Measurements from ENCODE around the gene MRPL39. TPM values are rescaled to one million over a fixed set of nuclear protein-coding genes. Genes with fewer than 3 reads are reported as not detected.

MRPL39 gene
- total RNA-seq, 1 donor from 2014 or later = 32.5 TPM

DNA sequence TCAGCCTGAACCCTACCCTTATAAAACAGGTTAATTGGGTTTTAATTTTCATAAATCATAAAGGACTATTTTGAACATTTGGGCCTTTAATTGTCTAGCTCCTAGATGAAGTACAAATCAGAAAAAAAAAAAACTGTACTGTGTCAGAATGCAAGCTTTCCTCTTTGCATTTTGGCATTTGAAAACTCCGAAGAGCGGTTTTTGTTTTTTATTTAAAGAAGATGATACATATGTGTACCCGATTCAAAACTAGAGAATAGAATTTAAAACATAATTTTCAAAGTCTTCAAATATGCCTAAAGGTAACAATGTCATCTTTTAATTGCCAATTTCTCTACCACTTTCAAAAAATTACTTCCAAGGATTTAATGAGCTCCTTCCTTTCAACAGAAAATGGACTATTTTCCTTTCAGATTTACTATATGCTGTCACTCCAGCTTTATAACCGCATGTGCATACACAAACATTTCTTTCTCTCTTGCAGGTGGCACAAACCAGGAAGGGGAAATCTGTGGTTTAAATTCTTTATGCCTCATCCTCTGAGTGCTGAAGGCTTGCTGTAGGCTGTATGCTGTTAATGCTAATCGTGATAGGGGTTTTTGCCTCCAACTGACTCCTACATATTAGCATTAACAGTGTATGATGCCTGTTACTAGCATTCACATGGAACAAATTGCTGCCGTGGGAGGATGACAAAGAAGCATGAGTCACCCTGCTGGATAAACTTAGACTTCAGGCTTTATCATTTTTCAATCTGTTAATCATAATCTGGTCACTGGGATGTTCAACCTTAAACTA is 33.7 kb downstream of the MRPL39 start:
- H3K27ac ChIP-seq (ENCODE audit: low read depth, low read length) = peak overlapping the region; percentile 90
- no peak overlapping the region for H2AFZ ChIP-seq (ENCODE audit: low read depth, low read length)
- DNase-seq (ENCODE audit: low read depth) (peak; percentile 97), FAIRE-seq (peak; percentile 93)
- H3K27me3 ChIP-seq (ENCODE audit: insufficient read depth, low read length) = no peaks in the 10 kb centered on the region
- H3K4me1 ChIP-seq (ENCODE audit: insufficient read depth, low read length) = peaks cover 37% of the 10 kb centered on the region
- H3K4me3 ChIP-seq (ENCODE audit: insufficient read depth, low read depth, low read length) = peak overlapping the region; percentile 0
- H3K9me3 ChIP-seq (ENCODE audit: insufficient read depth, low read depth, low read length) = no peaks in the 10 kb centered on the region
- Mint-ChIP-seq H3K4me1 (ENCODE audit: low read depth, unreplicated experiment) (peaks cover 36% of the 10 kb centered on the region), H3K4me3 (ENCODE audit: unreplicated experiment) (no peak overlapping the region), H3K9me3 (ENCODE audit: unreplicated experiment) (no peaks in the 10 kb centered on the region), H3K27me3 (ENCODE audit: low read depth, unreplicated experiment) (no peaks in the 10 kb centered on the region), H3K27ac (ENCODE audit: unreplicated experiment) (peak overlapping the region; percentile 88), H3K36me3 (ENCODE audit: low read depth, unreplicated experiment) (peaks cover 2% of the 10 kb centered on the region)
- H4K20me1 ChIP-seq (ENCODE audit: insufficient read depth, low read length) = no peaks in the 10 kb centered on the region
- peaks cover 3% of the 10 kb centered on the region for H3K36me3 ChIP-seq (ENCODE audit: insufficient read depth, low read length)
- TF ChIP-seq, protein P1, sequence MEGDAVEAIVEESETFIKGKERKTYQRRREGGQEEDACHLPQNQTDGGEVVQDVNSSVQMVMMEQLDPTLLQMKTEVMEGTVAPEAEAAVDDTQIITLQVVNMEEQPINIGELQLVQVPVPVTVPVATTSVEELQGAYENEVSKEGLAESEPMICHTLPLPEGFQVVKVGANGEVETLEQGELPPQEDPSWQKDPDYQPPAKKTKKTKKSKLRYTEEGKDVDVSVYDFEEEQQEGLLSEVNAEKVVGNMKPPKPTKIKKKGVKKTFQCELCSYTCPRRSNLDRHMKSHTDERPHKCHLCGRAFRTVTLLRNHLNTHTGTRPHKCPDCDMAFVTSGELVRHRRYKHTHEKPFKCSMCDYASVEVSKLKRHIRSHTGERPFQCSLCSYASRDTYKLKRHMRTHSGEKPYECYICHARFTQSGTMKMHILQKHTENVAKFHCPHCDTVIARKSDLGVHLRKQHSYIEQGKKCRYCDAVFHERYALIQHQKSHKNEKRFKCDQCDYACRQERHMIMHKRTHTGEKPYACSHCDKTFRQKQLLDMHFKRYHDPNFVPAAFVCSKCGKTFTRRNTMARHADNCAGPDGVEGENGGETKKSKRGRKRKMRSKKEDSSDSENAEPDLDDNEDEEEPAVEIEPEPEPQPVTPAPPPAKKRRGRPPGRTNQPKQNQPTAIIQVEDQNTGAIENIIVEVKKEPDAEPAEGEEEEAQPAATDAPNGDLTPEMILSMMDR (IDR thresholded peaks at IDR 0.05; ENCODE audit: insufficient read depth, low read depth, low read length) = no peak
- no peak for TF ChIP-seq EZH2 (IDR thresholded peaks at IDR 0.05; ENCODE audit: insufficient read depth, low read length)
- peak overlapping the region; percentile 68 for H3K9ac ChIP-seq (ENCODE audit: low read length)
- H3K4me2 ChIP-seq (ENCODE audit: low read length) = peak overlapping the region; percentile 57
- peaks cover 23% of the 10 kb centered on the region for H3K79me2 ChIP-seq (ENCODE audit: insufficient read depth, low read length)

DNA sequence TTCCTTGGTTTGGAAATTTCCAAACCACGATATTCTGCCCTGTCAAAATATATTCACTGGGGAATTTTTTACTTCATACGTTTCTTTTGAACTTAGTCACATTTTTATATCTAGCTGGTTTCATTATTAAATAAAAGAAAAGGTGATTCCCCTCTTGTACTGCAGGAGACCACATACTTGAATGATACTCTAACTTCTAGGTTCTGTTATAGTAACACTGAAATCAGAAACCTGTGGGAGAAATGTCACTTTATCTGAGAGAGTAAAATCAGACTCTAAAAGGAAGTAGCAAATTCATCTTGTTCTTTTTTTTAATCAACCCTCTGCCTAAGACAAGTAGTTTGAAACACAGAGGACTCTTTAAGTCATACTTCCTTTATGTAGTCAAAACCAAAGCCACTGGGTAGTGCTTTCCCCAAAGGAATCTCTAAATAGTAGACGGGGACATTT is 34.4 kb downstream of the MRPL39 start:
- DNase-seq (ENCODE audit: low read depth) = peak; percentile 60
- Mint-ChIP-seq H3K27ac (ENCODE audit: unreplicated experiment) (peak overlapping the region; percentile 88), H3K27me3 (ENCODE audit: low read depth, unreplicated experiment) (no peaks in the 10 kb centered on the region), H3K4me1 (ENCODE audit: low read depth, unreplicated experiment) (peaks cover 42% of the 10 kb centered on the region), H3K36me3 (ENCODE audit: low read depth, unreplicated experiment) (peaks cover 2% of the 10 kb centered on the region), H3K4me3 (ENCODE audit: unreplicated experiment) (no peak overlapping the region), H3K9me3 (ENCODE audit: unreplicated experiment) (no peaks in the 10 kb centered on the region)
- H4K20me1 ChIP-seq (ENCODE audit: insufficient read depth, low read length) = no peaks in the 10 kb centered on the region
- H3K36me3 ChIP-seq (ENCODE audit: insufficient read depth, low read length) = peaks cover 3% of the 10 kb centered on the region
- H3K4me1 ChIP-seq (ENCODE audit: insufficient read depth, low read length) = peaks cover 43% of the 10 kb centered on the region
- no peaks in the 10 kb centered on the region for H3K9me3 ChIP-seq (ENCODE audit: insufficient read depth, low read depth, low read length)
- H3K4me3 ChIP-seq (ENCODE audit: insufficient read depth, low read depth, low read length) = peak overlapping the region; percentile 0
- no peak overlapping the region for H2AFZ ChIP-seq (ENCODE audit: low read depth, low read length)
- H3K9ac ChIP-seq (ENCODE audit: low read length) = peak overlapping the region; percentile 68
- peaks cover 24% of the 10 kb centered on the region for H3K79me2 ChIP-seq (ENCODE audit: insufficient read depth, low read length)
- H3K27me3 ChIP-seq (ENCODE audit: insufficient read depth, low read length) = no peaks in the 10 kb centered on the region
- H3K4me2 ChIP-seq (ENCODE audit: low read length) = peak overlapping the region; percentile 57
- peak overlapping the region; percentile 90 for H3K27ac ChIP-seq (ENCODE audit: low read depth, low read length)
- FAIRE-seq = peak; percentile 5
- TF ChIP-seq EZH2 (IDR thresholded peaks at IDR 0.05; ENCODE audit: insufficient read depth, low read length) = no peak
- TF ChIP-seq, protein P1 (IDR thresholded peaks at IDR 0.05; ENCODE audit: insufficient read depth, low read depth, low read length) = no peak

- peaks cover 10% of the 10 kb centered on the region for H3K36me3 ChIP-seq (ENCODE audit: insufficient read depth, low read length)
- Mint-ChIP-seq H3K27me3 (ENCODE audit: low read depth, unreplicated experiment) (no peaks in the 10 kb centered on the region), H3K4me1 (ENCODE audit: low read depth, unreplicated experiment) (peaks cover 47% of the 10 kb centered on the region), H3K4me3 (ENCODE audit: unreplicated experiment) (no peak overlapping the region), H3K9me3 (ENCODE audit: unreplicated experiment) (no peaks in the 10 kb centered on the region), H3K36me3 (ENCODE audit: low read depth, unreplicated experiment) (peaks cover 2% of the 10 kb centered on the region), H3K27ac (ENCODE audit: unreplicated experiment) (no peak overlapping the region)
- no peak overlapping the region for H3K27ac ChIP-seq (ENCODE audit: low read depth, low read length)
- H3K4me3 ChIP-seq (ENCODE audit: insufficient read depth, low read depth, low read length) = no peak overlapping the region
- FAIRE-seq = no peak
- no peak overlapping the region for H3K9ac ChIP-seq (ENCODE audit: low read length)
- no peak overlapping the region for H3K4me2 ChIP-seq (ENCODE audit: low read length)
- H3K4me1 ChIP-seq (ENCODE audit: insufficient read depth, low read length) = peaks cover 42% of the 10 kb centered on the region
- no peak overlapping the region for H2AFZ ChIP-seq (ENCODE audit: low read depth, low read length)
- no peak for DNase-seq (ENCODE audit: low read depth)
- H3K27me3 ChIP-seq (ENCODE audit: insufficient read depth, low read length) = no peaks in the 10 kb centered on the region
- no peaks in the 10 kb centered on the region for H3K9me3 ChIP-seq (ENCODE audit: insufficient read depth, low read depth, low read length)
- no peak for TF ChIP-seq EZH2 (IDR thresholded peaks at IDR 0.05; ENCODE audit: insufficient read depth, low read length)
- TF ChIP-seq, protein P1 (IDR thresholded peaks at IDR 0.05; ENCODE audit: insufficient read depth, low read depth, low read length) = no peak
- H3K79me2 ChIP-seq (ENCODE audit: insufficient read depth, low read length) = peaks cover 35% of the 10 kb centered on the region
- H4K20me1 ChIP-seq (ENCODE audit: insufficient read depth, low read length) = no peaks in the 10 kb centered on the region
Measured at GRCh38 chr21:25571726-25572121, 35.6 kb downstream of the MRPL39 start.
